ENCODE measurements around the gene MAP2K6. TPM values are rescaled to one million over a fixed set of nuclear protein-coding genes. Genes with fewer than 3 reads are reported as not detected.
A peak's percentile ranks its signal among the peaks of the same experiment; 100 is the strongest.

The MAP2K6 gene
- total RNA-seq, 1 experiment from 2014 or later, result 12.2 TPM

DNA sequence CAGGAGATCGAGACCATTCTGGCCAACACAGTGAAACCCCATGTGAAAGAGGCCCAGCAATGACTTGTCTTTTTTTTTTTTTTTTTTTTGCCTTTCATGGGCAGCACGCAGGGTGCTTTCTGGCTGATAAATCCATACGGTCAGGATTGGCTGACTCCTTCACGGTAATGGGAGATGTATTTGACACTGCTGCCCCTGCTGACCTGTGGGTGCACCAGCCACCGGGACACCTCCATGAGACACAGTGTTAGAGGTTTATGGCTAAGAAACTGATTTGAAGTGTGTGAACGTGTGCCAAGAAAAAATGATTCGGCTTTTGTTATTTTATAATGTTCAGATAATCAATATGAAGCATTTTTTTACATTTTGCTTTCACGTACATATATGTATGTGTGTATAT lies 48.4 kb downstream of the MAP2K6 start:
- BruUV-seq (replicated peaks), result no TSS peak
- CTCF ChIA-PET, result no interaction called here
- POLR2A ChIA-PET (ENCODE audit: unreplicated experiment), result no interaction called here
- no peaks in the 10 kb centered on the region for H3K9me2 ChIP-seq (replicated peaks; ENCODE audit: low read length)
- no peak overlapping the region for H3K9ac ChIP-seq (ENCODE audit: low read length)
- H3K4me2 ChIP-seq (ENCODE audit: low read length), result no peak overlapping the region
- H3K4me3 ChIP-seq (ENCODE audit: low read length), result no peak overlapping the region
- H3F3A ChIP-seq (ENCODE audit: low read length, unreplicated experiment), result no peaks in the 10 kb centered on the region
- ATAC-seq, result no peak
- H3K36me3 ChIP-seq (ENCODE audit: low read depth, low read length), result no peaks in the 10 kb centered on the region
- TF ChIP-seq, protein P1, sequence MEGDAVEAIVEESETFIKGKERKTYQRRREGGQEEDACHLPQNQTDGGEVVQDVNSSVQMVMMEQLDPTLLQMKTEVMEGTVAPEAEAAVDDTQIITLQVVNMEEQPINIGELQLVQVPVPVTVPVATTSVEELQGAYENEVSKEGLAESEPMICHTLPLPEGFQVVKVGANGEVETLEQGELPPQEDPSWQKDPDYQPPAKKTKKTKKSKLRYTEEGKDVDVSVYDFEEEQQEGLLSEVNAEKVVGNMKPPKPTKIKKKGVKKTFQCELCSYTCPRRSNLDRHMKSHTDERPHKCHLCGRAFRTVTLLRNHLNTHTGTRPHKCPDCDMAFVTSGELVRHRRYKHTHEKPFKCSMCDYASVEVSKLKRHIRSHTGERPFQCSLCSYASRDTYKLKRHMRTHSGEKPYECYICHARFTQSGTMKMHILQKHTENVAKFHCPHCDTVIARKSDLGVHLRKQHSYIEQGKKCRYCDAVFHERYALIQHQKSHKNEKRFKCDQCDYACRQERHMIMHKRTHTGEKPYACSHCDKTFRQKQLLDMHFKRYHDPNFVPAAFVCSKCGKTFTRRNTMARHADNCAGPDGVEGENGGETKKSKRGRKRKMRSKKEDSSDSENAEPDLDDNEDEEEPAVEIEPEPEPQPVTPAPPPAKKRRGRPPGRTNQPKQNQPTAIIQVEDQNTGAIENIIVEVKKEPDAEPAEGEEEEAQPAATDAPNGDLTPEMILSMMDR (conservative IDR thresholded peaks at IDR 0.05; ENCODE audit: low read depth, low read length), result no peak
- TF ChIP-seq EZH2 (IDR thresholded peaks at IDR 0.05; ENCODE audit: low read length, unreplicated experiment) (no peak), EZH2phosphoT487 (IDR thresholded peaks at IDR 0.05; ENCODE audit: borderline replicate concordance, low read length) (no peak)
- DNase-seq, result no peak
- no peaks in the 10 kb centered on the region for H3K79me2 ChIP-seq (ENCODE audit: low read length)
- intact Hi-C loops (cut with micrococcal nuclease), result no loop called here
- H4K20me1 ChIP-seq (ENCODE audit: low read length), result no peaks in the 10 kb centered on the region
- peaks cover 18% of the 10 kb centered on the region for H3K4me1 ChIP-seq (ENCODE audit: insufficient read depth, low read length)
- H2AFZ ChIP-seq (ENCODE audit: low read length), result no peak overlapping the region
- no peaks in the 10 kb centered on the region for H3K27me3 ChIP-seq (ENCODE audit: low read length)
- H3K27ac ChIP-seq (ENCODE audit: low read length), result no peak overlapping the region
- no peaks in the 10 kb centered on the region for H3K9me3 ChIP-seq (ENCODE audit: low read length)

DNA sequence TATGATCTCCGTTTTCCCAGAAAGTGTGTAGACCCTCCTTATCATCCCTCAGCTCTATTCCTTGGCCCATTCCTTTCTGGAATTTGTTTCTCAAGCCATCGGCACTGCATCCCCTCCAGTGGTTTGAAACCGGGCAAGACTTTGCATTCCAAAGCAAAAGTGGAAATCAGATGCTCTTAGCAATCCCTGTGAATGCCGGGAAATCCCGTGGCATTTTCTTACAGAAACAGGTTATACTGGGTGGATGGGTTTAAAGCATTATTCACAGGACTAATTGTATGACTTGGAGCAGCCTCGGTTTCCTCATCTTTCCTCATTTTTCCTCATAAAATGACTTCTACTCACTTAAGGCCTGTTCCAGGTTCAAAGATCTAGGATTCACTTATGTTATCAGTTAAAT lies 52.0 kb downstream of the MAP2K6 start:
- H3K9me2 ChIP-seq (replicated peaks; ENCODE audit: low read length), result no peaks in the 10 kb centered on the region
- no peaks in the 10 kb centered on the region for H3K36me3 ChIP-seq (ENCODE audit: low read depth, low read length)
- BruUV-seq (replicated peaks), result no TSS peak
- H3F3A ChIP-seq (ENCODE audit: low read length, unreplicated experiment), result no peaks in the 10 kb centered on the region
- H3K27ac ChIP-seq (ENCODE audit: low read length), result peak overlapping the region; percentile 35
- DNase-seq (peak; percentile 85), ATAC-seq (no peak; the same call in 1 of the 2 replicates)
- H3K4me2 ChIP-seq (ENCODE audit: low read length), result peak overlapping the region; percentile 55
- H3K9ac ChIP-seq (ENCODE audit: low read length), result no peak overlapping the region
- H3K27me3 ChIP-seq (ENCODE audit: low read length), result no peaks in the 10 kb centered on the region
- no peak overlapping the region for H2AFZ ChIP-seq (ENCODE audit: low read length)
- ChIA-PET CTCF (no interaction called here), POLR2A (ENCODE audit: unreplicated experiment) (no interaction called here)
- TF ChIP-seq EZH2phosphoT487 (IDR thresholded peaks at IDR 0.05; ENCODE audit: borderline replicate concordance, low read length), result no peak
- TF ChIP-seq EZH2 (IDR thresholded peaks at IDR 0.05; ENCODE audit: low read length, unreplicated experiment), result no peak
- TF ChIP-seq, protein P1 (conservative IDR thresholded peaks at IDR 0.05; ENCODE audit: low read depth, low read length), result no peak
- H3K4me1 ChIP-seq (ENCODE audit: insufficient read depth, low read length), result peaks cover 27% of the 10 kb centered on the region
- no peak overlapping the region for H3K4me3 ChIP-seq (ENCODE audit: low read length)
- no peaks in the 10 kb centered on the region for H3K9me3 ChIP-seq (ENCODE audit: low read length)
- intact Hi-C loops (cut with micrococcal nuclease), result loop anchor here (2.0 kb wide), 1 partner anchor 52 kb away; the partner anchor contains the start of gene MAP2K6
- no peaks in the 10 kb centered on the region for H3K79me2 ChIP-seq (ENCODE audit: low read length)
- H4K20me1 ChIP-seq (ENCODE audit: low read length), result no peaks in the 10 kb centered on the region

DNA sequence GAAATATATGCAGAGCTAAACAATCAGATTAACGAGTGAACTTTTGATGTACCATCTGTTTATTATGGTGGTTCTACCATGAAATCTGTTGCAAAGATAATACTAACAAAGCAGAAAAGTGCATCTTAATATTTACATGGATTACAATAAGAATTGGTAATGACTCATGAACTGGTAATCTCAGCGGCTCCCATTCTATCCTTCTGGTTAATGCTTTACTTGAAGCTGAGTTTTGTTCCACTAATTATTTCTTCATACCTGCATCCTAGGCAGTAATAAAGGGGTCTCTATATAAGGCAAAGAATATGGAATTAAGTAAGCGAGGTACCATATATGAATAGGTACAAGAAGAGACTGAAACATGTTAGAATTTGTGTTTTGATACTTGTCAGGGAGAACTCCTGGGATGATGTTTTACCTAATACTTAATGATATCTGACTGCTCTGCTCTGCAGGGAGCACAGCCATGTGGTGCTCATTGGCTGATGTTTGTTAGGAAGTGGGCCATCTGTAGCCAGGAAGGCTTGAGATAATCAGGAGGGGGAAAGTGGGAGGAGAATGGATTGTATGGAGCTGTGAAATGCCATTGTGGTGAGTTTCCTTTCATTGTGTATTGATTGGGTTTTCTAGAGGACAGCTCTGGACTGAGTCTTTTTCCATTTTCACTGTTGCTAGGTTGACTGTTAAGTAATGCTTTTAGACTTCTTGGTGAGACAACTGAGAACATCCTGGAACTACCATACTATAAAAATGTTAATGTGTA lies 52.6 kb downstream of the MAP2K6 start:
- Histone ChIP-seq H3K9ac (ENCODE audit: low read length) (no peak overlapping the region), H3K9me3 (ENCODE audit: low read length) (no peaks in the 10 kb centered on the region), H3K27ac (ENCODE audit: low read length) (peak overlapping the region; percentile 35), H3K4me2 (ENCODE audit: low read length) (peak overlapping the region; percentile 55), H3K36me3 (ENCODE audit: low read depth, low read length) (no peaks in the 10 kb centered on the region), H3F3A (ENCODE audit: low read length, unreplicated experiment) (no peaks in the 10 kb centered on the region), H3K4me3 (ENCODE audit: low read length) (no peak overlapping the region), H3K79me2 (ENCODE audit: low read length) (no peaks in the 10 kb centered on the region), H4K20me1 (ENCODE audit: low read length) (no peaks in the 10 kb centered on the region), H3K27me3 (ENCODE audit: low read length) (no peaks in the 10 kb centered on the region), H2AFZ (ENCODE audit: low read length) (no peak overlapping the region), H3K9me2 (replicated peaks; ENCODE audit: low read length) (no peaks in the 10 kb centered on the region), H3K4me1 (ENCODE audit: insufficient read depth, low read length) (peaks cover 27% of the 10 kb centered on the region)
- no TSS peak for BruUV-seq (replicated peaks)
- ATAC-seq (peak; percentile 52), DNase-seq (peak; percentile 42)
- CTCF ChIA-PET, result interaction anchor here (0.7 kb wide), 1 partner anchor 1447 kb away, joined by 3 read pairs; no protein-coding TSS in a partner anchor
- TF ChIP-seq EZH2phosphoT487 (IDR thresholded peaks at IDR 0.05; ENCODE audit: borderline replicate concordance, low read length) (no peak), EZH2 (IDR thresholded peaks at IDR 0.05; ENCODE audit: low read length, unreplicated experiment) (no peak)
- TF ChIP-seq, protein P1 (conservative IDR thresholded peaks at IDR 0.05; ENCODE audit: low read depth, low read length), result no peak
- intact Hi-C loops (cut with micrococcal nuclease), result loop anchor here (2.0 kb wide), 1 partner anchor 52 kb away; the partner anchor contains the start of gene MAP2K6
- POLR2A ChIA-PET (ENCODE audit: unreplicated experiment), result interaction anchor here (0.5 kb wide), 1 partner anchor 64 kb away, joined by 6 read pairs; no protein-coding TSS in a partner anchor

All from PC-3 (cell line).